GM21619 (cell line): ENCODE measurements around the gene ANKRD40CL.

Experiments
- ATAC-seq: cut with Tn5 transposase; IDR thresholded peaks from one replicate; pipeline ENCODE4 v1.9.1; 2021; ENCODE audit not compliant: unreplicated experiment

Gene ANKRD40CL

DNA sequence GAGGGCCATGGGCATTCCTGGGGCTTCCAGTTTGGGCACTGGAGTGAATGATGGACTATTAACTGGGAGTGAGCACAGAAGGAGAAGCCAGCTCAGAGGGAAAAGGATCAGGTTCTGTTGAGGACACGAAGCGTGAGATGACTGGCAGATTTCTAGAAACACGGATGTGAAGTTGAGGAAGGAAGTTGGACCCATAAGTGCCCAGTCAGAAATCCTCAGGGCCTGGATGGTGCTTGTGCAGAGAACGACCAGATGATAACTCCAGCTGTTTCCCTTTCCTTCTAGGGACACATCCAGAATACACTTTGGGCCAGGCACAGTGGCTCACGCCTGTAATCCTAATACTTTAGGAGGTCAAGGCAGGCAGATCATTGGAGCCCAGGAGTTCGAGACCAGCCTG, 23.3 kb upstream of the ANKRD40CL start:
- no peak for ATAC-seq

DNA sequence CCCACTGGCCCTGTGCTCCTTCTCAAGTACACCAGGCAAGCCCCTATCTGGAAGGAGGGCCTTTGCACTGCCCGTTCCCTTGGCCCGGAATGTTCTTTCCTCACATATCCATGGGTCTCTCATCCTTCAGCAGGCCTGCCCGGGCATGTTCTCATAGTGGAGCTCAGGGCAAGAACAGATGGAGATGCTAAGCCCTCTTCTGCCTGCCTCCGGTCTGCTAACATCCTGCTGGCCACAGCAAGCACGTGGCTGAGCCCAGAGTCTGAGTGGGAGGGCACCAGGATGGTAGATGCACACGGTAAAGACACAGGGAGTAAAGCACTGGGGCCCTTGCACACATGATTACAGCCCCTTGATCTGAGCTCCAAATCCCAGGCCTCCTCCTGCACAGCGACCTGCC, 19.8 kb upstream of the ANKRD40CL start:
- ATAC-seq: no peak

DNA sequence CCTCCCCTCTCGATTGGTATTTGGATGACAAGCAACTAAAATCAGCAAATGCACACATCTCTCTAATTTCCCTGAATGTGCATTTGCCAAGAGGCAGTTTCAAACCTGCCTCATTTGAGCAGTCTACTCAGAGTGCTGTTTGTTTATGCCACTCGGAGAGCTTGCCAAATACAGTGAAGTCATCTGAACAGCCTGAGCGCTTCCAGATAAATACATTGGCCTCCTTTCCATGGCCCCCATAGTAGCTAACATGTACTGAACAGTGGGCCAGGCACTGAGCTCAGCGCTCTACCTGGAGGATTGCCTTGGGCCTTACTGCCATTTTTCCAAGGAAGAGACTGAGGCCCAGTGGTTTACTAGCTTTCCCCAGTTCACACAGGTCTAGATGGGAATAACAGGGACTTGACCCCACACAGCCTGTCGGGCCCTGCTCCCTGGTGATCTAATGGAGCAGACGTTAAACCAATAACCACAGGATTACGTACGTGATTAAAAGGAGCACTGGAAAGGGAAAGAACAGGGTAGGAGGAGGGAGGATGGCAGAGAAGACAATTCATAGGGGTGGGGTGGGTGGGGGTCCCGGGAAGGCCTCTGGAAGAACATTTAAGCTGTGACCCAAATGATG, 18.7 kb upstream of the ANKRD40CL start:
- no peak for ATAC-seq

DNA sequence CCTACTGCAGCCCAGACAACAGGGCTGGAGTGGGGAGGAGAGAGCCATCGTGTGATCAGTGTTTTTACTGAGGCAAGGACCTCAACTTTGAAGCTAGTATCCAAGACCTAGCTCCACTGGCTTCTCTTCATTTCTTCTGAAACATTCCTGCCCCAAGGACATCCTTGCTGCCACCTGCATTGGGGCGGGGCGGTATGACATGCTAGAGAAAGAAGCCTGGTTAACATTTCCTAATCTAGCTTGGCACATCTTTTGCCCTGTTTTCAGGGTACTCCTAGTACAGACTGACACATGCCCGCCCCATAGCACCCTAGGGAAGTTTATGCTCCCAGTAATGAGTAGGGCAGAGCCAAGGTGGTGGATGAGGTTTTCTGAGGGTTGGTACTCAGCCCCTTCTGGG, 17.8 kb upstream of the ANKRD40CL start:
- no peak for ATAC-seq

DNA sequence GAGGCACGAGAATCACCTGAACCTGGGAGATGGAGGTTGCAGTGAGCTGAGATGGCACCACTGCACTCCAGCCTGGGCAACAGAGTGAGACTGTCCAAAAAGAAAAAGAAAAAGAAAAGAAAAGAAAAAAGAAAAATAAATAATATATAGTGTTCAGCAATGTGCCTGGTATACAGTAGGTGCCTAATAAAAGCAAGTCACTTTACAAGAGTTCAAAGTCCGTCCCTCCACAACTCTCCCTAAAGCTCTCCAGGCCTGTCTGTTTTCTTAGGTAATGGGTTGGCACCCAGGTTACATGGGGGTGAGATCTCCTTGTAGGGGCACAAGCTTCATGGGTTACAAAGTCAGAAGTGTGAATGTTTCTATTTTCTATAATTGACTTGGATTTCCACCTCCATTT, 16.6 kb upstream of the ANKRD40CL start:
- ATAC-seq: no peak

DNA sequence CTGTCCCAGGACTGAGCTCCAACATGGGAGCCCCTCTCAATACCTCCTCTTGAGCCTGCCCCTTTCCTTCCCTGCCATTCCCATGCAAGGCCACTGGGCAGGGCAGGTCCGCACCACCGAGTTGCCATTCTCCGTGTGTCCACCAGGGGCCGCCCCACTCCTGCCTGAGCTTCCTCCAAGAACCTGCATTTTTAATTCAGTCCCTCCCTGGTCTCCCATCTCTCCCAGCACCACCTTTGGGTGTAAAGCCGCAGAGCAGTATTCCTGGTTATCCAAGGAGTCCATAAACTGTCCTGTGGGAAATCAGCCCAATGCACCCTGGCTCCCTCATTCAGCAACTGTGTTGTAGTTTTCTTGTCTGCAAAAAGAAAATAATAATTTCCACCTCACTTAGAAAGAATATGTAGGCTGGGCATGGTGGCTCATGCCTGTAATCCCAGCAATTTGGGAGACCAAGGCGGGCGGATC, 15.9 kb upstream of the ANKRD40CL start:
- ATAC-seq: peak; percentile 54

DNA sequence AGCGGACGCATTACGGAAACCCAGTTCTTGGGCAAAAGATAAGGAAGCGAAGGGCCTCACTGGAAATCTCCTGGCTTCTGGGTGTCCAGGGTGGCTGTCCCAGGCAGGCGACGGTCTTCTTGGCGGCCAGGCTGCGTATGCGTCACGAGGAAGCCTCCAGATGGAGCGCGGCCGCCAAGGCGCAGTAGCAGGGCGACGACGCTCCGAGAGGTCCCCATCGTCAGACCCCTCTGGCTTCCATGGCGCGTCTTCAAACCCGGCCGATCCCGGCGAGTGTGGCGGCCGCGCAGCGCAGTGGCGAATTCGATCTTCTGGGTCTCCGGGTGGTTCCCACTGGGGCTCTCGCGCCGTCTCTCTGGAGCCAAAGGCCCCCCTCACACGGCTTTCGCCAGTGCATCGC, 13.8 kb upstream of the ANKRD40CL start:
- ATAC-seq: no peak

DNA sequence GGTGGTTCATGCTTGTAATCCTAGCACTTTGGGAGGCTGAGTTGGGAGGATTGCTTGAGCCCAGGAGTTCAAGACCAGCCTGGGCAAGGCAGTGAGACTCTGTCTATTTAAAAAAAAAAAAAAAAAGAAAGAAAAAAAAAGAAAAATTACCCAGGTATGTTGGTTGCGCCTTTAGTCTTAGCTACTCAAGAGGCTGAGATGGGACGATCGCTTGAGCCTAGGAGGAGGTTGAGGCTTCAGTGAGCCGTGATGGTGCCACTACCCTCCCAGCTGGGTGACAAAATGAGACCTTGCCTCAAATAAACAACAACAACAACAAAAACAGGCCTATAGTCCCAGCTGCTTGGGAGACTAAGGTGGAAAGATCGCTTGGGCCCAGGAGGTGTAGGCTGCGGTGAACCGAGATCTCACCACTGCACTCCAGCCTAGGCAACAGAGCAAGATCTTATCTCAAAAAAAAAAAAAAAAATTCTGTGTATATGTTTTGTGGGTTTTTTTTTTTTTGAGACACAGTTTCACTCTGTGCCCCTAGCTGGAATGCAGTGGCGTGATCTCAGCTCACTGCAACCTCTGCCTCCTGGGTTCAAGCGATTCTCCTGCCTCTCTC, 12.5 kb upstream of the ANKRD40CL start:
- no peak for ATAC-seq

DNA sequence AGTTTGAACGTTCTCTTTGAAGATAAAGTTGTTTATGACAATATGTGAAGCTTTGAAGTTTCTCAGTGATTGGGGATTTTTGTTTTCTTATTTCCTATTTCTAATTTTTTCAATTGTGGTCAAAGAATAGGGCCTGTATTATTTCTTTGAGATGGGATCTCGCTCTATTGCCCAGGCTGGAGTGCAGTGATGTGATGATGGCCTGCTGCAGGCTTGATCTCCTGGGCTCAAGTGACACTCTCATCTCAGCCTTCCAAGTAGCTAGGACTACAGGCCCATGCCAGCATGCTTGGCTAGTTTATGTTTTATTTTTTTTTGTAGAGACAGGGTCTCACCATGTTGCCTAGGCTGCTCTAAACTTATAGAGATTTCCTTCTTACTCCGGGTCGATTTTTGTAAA, 11.7 kb upstream of the ANKRD40CL start:
- no peak for ATAC-seq

DNA sequence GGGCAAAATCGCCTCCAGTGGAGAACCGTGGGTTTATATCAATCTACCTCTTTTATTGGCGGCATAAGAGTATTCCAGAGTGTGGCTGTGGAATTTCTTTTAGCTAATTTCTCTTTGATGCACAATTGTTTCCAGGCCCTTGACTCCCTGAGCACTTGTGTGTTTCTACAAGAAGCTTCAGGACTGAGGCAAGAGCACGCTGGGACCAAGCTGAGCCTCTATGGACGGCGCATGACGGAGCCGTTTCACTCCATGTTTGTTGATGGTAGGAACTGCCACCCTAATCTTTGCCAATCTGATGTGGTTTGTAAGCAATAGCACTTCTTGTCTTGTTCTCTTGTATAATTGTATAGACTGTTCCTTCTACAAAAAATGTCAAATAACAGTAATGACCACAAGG, 11.2 kb upstream of the ANKRD40CL start:
- no peak for ATAC-seq

DNA sequence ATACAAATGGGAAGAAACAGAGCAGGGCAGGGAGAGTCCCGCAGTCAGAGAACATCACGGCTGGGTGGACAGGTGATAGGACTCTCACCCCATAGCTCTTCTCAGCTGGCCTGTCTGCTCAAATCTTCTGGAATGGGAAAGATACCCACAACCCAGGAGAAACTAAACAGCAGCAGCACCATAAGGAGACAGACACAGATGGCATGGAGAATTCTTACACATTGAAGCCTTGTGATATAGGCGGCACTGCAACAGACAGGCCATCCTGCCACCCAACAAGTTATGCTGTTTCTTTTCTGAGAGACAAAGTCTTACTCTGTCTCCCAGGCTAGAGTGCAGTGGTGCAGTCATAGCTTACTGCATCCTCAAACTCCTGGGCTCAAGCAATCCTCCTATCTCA, 8.6 kb upstream of the ANKRD40CL start:
- ATAC-seq: no peak

DNA sequence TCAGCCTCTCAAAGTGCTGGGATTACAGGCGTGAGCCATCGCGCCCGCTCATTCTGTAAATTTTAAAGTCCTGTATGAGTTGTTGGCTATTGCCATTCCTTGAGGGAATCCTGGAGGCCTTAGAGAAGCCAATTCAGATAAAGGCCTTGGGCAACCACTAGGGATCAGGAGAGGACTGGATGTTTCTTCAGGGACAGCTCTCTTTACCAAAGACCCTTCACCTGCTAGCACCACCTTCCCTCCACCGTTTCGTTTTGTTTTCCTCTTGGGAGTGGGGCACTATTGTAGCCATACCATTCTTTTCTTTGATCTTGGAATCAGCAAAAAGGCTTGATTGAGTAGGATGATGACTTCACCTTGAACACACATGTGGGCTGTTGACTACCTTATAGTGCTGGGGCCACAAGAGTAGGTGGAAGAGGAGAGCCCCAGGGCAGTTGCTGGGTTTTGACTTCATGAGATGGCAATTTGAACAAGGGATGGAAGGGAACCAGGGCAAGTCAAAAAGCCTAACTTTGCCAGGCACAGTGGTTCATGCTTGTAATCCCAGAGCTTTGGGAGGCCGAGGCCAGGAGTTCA, 7.0 kb upstream of the ANKRD40CL start:
- no peak for ATAC-seq

DNA sequence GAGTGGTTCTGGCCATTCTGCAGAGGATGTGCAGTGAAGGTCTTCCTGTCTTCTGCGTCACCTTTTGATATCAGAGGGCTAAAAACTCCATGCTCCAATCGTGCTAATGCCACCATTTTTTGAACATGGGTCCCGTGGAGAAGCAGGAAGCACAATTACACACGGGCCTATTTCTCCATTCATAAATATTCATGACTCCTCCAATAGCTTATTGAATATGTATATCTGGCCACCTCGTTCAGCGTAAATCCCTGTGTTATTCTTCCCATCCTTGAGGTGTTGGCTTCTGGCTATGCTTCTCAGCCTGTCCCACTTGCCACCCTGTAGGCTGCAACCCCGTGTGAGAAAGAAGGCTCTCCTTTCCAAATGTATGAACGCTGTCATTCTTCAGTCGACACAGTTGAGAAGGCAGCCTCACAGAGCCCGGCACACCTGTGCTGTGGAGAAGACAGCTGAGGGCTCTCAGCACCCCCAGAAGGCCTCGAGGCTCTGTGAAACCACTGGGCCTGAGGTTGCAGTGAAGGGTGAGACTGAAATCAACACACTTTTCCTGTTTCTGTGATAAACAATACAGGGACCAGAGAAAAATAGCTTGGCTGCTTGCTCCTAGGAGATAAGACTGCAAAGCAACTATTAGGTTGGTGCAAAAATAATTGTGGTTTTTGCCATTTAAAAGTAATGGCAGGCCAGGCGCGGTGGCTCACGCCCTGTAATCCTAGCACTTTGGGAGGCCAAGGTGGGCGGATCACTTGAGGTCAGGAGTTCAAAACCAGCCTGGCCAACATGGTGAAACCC, 4.9 kb upstream of the ANKRD40CL start:
- no peak for ATAC-seq

DNA sequence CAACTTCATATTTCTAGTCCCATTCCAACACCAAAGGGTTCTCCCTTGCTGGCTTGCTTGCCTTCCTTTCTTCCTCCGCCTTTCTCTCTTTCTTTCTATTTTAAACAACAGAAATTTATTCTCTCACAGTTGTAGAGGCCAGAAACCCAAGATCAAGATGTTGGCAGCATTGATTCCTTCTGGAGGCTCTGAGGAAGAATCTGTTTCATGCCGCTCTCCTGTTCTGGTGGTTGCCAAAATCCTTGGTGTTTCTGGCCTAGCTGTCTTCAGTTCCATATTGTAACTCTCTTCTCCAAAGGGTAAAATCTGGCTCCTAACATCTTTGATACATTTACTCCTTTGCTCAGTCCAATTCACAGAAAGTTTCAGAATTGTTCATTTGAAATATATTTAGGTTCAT, 3.0 kb upstream of the ANKRD40CL start:
- ATAC-seq: no peak

DNA sequence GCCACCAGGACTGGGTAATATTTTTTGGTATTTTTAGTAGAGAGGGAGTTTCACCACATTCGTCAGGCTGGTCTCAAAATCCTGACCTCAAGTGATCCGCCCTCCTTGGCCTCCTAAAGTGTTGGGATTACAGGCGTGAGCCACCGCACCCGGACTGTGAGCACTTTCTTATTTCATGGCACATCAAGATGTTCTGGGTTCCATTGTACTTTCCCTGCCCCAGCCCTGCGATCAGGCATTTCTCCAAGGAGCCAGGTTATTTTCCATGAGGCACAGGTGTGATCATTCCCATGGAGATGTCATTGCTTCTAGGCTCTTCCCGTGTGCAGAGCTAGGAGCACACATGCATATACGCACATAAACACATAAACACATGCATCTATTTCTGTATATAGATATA, 2.6 kb upstream of the ANKRD40CL start:
- no peak for ATAC-seq

DNA sequence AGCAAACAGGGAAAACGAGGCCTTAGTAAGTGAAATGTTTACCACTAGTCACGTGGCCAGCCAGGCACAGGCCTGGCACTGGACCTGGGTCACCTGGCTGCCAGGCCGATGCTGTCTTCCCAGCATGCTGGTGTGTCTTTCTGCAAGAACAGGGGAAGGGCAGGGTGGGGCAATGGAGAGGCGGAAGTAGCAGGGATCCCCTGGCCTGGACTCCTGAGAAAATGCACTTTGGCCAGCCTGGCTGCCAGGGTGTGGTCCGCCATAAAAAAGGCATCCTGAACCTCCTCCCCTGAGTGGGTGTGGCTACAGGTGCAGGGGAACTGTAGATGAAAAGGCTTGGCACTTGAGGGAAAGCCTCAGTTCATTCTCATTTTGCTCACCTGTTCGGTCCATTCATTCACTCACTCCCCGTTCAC, 1.0 kb upstream of the ANKRD40CL start:
- ATAC-seq: no peak

DNA sequence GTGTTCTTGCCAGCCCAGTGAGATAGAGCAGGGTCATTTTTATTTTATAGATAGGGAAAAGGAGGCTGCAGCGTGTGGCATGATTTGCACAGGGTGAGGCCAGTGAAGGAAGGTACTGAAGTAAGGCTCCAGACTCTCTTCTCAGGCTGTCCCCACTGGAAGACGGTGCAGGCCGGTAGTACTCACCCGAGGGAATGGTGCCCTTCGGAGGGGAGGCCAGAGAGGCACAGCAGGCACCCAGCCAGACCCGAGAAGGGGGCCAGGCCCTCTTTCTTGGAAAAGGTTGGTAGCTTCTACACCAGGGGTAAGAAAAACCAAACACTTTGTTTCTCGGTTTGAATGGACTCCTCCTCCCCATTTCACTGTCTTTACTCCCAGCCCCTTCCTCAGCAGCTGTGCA, 288 bp downstream of the ANKRD40CL start:
- ATAC-seq: no peak

DNA sequence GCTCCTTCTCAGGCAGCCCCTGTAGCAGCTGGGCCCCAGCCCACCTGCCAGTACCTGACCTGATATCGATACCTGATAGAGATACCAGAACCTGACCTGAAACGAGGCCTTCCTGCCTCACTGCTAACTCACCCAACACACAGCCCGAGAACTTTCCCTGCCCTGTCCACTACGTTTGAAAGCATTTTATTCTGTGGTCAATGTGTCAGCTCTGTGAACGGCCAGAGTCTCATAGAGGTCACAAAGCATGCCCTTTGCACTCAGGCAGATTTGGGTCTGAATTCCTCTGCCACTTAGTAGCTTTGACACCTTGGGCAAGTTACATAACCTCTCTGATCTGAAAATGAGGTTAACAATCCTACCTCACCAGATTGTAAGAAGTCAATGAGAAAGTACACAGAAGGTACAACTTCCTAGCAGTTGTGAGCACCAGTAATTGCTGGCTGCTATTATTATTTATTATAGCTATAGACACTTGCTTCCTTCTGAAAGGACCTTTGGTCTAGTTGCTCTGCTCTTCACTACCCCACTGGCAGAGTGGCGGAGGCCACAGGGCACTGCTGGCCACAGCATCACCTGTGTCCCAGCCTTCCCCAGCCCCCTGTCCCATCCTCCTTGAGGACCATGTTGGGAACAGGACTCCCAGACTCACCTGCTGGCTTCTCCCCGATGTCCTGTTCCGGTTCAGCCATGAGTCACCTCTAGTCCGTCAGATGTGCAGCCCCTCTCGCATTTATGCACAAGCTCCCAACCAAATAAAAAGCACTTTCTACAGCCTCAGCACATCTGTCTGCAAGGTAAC, 895 bp downstream of the ANKRD40CL start:
- no peak for ATAC-seq

DNA sequence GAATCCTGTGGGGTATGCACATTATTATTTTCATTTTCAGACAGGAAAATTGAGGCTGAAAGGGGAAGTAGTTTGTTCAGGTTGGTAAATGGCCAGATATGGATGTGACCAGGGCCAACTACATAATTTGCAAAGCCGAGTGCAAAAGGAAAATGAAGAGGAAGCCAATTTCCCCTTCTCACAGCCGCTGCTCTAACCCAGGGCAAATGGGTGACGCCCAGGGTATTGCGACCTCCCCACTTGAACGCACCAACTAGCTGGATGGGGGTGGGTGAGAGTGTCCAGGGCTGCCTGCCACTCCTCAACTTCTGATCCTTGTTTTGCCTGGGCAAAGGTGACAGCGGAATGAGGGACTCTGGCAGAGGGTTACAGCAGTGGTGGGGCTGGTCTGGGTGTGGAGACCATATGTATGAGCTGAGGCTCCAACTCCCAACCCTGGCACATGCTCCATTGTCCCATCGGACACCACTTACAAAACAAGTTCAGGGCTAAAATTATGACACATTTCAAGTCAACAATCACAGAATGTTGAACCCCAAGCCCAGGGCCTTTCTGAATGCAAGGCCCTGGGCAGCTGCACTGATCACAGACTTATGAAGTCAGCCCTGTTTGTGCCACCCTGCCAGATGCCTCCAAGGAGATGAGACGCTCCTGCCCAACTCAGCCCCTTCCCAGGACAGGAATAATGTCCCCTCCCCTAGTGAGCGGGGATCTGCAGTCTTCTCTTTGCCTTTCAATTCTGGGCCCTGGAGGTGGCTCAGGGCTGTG, 1.7 kb downstream of the ANKRD40CL start:
- no peak for ATAC-seq

DNA sequence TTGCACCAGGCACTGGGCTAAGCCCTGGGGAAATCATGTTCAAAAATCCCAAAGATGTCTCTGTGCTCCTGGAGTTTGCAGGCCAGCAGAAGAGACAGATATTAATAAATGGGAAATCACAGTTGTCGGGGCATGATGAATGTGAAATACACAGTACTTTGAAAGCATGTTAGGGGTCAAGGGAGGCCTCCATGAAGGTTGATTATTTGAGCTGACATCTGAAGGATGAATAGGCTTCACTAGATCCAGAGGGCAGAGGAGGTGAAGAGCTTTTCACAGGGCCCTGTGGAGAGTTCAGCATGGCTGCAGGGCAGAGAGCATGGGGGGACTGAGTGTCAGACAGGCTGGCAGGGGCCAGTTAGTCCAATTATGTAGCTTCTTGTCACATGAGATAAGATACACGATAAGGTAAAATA, 2.6 kb downstream of the ANKRD40CL start:
- no peak for ATAC-seq
